DMS153 treated with DMSO at 0.1 percent for 48 hours (cell line): Measurements from ENCODE around the gene TPGS1.

Experiments
- DNase-seq: peaks from one replicate; lab custom pipeline; 2025; ENCODE audit not compliant: unreplicated experiment; lab: John Stamatoyannopoulos, UW

The TPGS1 gene

GRCh38 chr19:517721-518597 lies 10.7 kb downstream of the TPGS1 start:
- no peak for DNase-seq

GRCh38 chr19:518598-519231 lies 11.4 kb downstream of the TPGS1 start:
- no peak for DNase-seq

- no peak for DNase-seq
Observed at GRCh38 chr19:519449-519865, 12.2 kb downstream of the TPGS1 start.

DNA sequence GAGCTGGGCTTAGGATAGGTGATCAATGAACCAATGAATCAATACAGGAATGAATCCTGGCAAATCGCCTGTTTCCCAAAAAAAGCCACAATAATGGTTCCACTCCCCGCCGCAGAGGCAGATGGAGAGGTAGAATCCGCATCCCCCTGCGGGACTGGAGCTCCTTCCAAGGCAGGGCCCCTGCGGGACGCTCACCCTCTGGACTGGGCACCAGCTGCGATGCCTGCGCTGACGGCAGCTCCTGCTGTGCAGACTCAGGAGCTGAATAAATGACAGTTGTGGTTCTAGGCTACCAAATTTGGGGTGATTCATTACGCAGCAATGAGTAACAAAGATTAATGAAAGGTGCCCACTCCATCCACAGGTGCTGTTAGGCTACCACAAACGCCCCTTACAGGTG lies 15.4 kb downstream of the TPGS1 start:
- DNase-seq: no peak

- DNase-seq: no peak
Observed at GRCh38 chr19:524062-524674, 16.9 kb downstream of the TPGS1 start.

DNA sequence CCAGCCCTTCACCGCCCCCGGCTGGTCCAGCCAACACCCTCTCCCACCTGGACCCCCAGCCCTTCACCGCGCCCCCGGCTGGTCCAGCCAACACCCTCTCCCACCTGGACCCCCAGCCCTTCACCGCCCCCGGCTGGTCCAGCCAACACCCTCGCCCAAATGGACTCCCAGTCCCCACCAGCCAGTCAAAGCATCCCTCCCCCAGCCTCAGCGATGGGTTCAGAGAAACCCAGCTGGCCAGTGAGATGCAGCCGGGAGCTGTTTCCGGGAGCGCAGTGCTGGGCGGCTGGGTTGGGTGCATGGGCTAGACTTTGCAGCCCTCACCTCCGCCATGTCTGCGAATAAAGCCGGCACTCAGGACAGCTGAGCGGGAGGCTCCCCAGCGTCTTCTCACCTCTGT lies 17.7 kb downstream of the TPGS1 start:
- no peak for DNase-seq

- DNase-seq: no peak
Observed at GRCh38 chr19:525857-526419, 18.6 kb downstream of the TPGS1 start.

DNA sequence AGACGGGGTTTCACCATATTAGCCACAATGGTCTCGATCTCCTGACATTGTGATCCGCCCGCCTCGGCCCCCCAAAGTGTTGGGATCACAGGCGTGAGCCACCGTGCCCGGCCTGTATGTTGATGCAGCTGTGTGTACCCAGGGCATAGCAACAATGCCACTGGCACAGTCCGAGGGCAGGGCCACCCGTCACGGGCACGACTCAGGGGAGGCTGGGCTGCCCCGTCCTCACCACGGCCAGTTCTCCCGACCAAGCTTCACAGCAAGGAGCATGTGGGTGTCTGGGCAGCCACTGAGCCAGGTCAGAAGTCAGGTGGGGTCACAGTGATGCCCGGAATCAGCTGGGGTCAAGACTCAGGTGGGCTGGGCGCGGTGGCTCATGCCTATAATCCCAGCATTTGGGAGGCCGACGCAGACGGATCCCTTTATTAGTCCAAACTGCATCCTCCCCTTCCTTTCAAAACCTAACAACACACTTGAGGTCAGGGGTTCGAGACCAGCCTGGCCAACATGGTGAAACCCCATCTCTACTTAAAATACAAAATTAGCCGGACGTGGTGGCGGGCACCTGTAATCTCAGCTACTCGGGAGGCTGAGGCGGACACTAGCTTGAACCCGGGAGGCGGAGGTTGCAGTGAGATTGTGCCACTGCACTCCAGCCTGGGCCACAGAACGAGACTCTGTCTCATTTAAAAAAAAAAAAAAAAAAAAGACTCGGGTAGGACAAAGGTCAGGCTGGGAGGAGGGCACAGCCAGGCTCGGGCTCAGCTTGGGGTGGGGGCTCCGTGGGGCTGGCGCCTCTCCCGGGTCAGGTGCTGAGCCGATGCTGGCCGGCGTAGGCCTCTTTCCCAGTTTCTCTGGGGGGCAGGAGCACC lies 23.1 kb downstream of the TPGS1 start:
- DNase-seq: no peak

- DNase-seq: peak; percentile 25
Observed at GRCh38 chr19:531009-531752, 23.9 kb downstream of the TPGS1 start.

DNA sequence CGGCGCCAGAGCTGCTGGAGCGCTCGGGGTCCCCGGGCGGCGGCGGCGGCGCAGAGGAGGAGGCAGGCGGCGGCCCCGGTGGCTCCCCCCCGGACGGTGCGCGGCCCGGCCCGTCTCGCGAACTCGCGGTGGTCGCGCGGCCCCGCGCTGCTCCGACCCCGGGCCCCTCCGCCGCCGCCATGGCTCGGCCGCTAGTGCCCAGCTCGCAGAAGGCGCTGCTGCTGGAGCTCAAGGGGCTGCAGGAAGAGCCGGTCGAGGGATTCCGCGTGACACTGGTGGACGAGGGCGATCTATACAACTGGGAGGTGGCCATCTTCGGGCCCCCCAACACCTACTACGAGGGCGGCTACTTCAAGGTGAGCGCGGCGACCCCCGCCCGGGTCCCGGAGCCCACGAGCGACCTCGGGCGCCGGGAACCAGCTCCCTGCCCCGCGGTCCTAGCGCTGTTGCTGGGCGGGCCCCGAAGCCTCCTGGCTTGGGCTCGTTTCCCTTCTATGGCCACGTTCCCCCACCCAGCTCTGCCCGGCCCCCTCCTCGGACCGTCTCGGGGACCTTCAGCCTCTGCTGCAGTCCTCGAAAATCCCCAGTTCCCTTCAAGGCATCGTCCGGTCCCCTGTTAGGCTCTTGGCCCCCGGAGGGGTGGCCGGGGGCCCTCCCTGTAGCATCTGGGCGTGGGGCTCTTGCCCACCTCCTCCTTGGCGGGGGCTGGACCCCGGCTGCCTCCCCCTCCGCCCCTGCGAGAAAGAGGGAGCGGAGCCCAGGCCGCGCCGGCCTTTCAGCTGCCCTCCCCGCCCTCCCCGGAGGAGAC lies 24.7 kb downstream of the TPGS1 start, which contains the start of gene CDC34:
Gene CDC34 (plus strand): TSS at position 8 of the 808 bp plus-strand sequence. CDS start 172 bp downstream, at position 180.
- DNase-seq: no peak

DNA sequence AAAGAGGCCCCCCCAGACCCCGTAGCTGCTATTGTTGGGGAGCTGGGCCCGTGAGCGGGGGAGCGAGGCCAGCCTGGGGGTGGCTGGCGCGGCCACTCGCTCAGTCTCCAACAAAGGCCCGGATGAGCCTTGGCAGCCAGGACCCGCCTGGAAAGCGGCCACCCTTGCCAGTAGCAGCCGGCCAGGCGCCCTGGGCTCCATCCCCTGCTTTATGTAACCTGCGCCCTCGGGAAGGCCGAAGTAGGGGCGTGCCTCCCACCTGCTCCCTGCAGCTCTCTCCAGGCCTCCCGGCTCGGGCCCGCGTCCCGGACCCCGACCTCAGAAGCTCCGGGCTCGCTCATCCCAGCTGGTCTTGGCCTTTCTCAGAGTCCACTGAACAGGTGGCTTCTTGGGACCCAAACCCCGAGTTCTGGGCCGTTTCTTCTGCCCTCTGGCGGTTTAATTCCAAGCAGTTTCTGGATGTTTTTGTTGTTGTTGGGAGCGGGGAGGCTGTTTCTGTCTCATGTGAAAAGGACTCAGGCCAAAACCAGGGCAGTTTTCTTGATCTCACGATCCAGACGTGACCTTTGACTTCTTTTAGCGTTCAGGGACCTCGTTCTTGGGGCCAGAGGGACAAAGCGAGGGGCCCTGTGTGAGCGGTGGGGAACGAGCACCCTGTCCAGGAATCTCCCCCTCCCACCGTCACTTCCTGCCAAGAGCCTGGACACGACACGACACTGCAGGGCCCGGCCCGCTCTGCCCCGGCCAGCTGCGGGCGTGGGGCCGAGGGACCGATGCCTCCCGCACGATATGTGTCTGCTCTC lies 25.5 kb downstream of the TPGS1 start:
- DNase-seq: no peak

- no peak for DNase-seq
Observed at GRCh38 chr19:533364-534058, 26.2 kb downstream of the TPGS1 start.

GRCh38 chr19:534088-534487 lies 26.8 kb downstream of the TPGS1 start:
- no peak for DNase-seq

DNA sequence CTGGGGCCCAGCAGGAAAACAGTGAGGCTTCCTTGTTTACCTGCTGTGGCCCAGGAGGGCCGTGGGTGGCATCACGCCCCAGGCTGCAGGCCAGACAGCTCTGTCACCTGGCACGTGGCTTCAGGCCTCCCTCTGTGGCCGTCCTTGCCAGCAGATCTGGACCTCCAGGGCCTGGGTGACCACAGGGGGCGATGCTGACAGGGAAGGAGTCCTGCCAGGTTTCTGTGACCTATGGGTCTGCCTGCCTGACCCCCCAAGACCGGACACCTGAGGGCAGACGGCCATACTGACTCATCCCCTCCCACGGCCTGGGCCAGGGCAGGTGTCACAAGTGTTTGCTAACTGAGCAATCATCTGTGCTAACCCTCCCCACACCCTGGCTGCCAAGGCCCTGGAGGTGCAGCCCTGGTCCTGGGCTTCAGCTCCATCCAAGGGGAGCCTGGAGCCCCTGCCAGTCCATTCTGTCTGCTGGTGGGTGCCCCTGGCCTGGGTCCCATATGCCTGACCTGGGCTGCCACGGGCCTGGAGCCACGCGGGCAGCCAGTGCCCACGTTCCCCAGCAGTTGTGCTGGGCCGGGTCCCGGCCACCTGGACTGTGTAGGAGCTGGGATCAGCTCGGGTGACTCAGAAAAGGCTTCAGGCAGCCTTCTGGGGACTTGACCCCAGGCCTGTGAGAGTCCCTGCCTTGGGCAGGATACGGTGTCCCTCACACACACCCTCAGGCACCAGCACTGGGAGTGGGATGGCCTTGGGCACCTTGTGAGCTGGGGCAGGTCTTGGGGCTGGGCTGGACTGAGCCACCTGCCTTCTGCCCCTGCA lies 27.9 kb downstream of the TPGS1 start:
- no peak for DNase-seq

- DNase-seq: no peak
Observed at GRCh38 chr19:536031-536880, 29.0 kb downstream of the TPGS1 start.

- DNase-seq: no peak
Observed at GRCh38 chr19:536881-537404, 29.6 kb downstream of the TPGS1 start.
